Measurements from ENCODE around the gene COL23A1. TPM values are rescaled to one million over a fixed set of nuclear protein-coding genes. Genes with fewer than 3 reads are reported as not detected.
A peak's percentile ranks its signal among the peaks of the same experiment; 100 is the strongest.

COL23A1 gene
- total RNA-seq, 1 experiment from 2014 or later: not detected

DNA sequence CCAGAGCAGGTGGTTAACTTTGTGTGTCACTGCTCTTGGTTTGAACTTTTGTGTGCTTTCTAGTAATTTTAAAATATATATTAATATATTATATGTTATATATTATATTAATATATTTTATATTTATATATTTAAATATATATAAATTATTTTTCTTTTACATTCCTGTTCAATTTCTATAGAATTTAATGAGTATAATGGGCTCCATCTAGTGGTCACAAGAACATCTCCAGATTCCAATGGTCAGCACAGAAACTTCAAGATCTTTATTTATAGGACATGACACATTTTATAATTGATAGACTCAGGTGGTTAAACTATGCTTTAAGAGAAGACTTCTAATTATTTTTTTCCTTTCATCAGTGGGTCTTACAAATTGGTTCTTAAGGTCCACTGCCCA lies 39.1 kb downstream of the COL23A1 start:
- Histone ChIP-seq H3K36me3 (ENCODE audit: insufficient read depth, low read length, poor library complexity, severe bottlenecking) (no peaks in the 10 kb centered on the region), H3K27ac (ENCODE audit: low read depth, low read length, poor library complexity, severe bottlenecking) (no peak overlapping the region), H3K9me3 (ENCODE audit: low read depth, low read length, poor library complexity, severe bottlenecking) (no peaks in the 10 kb centered on the region), H3K4me1 (ENCODE audit: insufficient read depth, low read length, poor library complexity, severe bottlenecking) (no peaks in the 10 kb centered on the region), H3K4me3 (ENCODE audit: low read depth, low read length, poor library complexity, severe bottlenecking) (no peak overlapping the region), H3K27me3 (replicated peaks; ENCODE audit: insufficient read depth, low read depth, low read length, poor library complexity) (no peaks in the 10 kb centered on the region)
- BruUV-seq (replicated peaks): no TSS peak
- CTCF ChIA-PET: no interaction called here
- peak; percentile 8 for DNase-seq (ENCODE audit: low spot score)
- TF ChIP-seq EZH2 (IDR thresholded peaks at IDR 0.05; ENCODE audit: borderline replicate concordance, low read depth, low read length, poor library complexity, severe bottlenecking): no peak
- TF ChIP-seq, protein P1, sequence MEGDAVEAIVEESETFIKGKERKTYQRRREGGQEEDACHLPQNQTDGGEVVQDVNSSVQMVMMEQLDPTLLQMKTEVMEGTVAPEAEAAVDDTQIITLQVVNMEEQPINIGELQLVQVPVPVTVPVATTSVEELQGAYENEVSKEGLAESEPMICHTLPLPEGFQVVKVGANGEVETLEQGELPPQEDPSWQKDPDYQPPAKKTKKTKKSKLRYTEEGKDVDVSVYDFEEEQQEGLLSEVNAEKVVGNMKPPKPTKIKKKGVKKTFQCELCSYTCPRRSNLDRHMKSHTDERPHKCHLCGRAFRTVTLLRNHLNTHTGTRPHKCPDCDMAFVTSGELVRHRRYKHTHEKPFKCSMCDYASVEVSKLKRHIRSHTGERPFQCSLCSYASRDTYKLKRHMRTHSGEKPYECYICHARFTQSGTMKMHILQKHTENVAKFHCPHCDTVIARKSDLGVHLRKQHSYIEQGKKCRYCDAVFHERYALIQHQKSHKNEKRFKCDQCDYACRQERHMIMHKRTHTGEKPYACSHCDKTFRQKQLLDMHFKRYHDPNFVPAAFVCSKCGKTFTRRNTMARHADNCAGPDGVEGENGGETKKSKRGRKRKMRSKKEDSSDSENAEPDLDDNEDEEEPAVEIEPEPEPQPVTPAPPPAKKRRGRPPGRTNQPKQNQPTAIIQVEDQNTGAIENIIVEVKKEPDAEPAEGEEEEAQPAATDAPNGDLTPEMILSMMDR (conservative IDR thresholded peaks at IDR 0.05; ENCODE audit: low read depth, low read length): peak; percentile 52; the same call in 1 of the 2 replicates
- POLR2A ChIA-PET (ENCODE audit: low non-redundant PET): no interaction called here
- intact Hi-C loops (cut with micrococcal nuclease; ENCODE audit: unreplicated experiment): loop anchor here (1.0 to 2.0 kb wide), 2 partner anchors 266 to 271 kb away; no protein-coding TSS in a partner anchor

DNA sequence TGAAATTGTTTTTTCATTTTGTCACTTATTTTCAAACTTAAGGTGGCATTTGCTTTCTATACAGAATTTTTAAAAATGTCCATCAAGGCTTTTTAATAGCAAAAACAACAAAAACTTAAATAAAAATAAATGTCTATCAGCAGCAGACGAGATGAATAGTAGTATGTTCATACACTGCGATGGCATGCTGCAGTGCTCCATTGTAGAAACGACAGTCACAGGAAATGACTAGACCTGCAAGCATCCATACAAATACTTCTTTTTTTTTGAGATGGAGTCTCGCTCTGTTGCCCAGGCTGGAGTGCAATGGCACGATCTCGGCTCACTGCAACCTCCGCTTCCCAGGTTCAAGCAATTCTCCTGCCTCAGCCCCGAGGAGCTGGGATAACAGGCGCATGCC lies 41.4 kb downstream of the COL23A1 start:
- Histone ChIP-seq H3K27me3 (replicated peaks; ENCODE audit: insufficient read depth, low read depth, low read length, poor library complexity) (no peaks in the 10 kb centered on the region), H3K4me3 (ENCODE audit: low read depth, low read length, poor library complexity, severe bottlenecking) (no peak overlapping the region), H3K9me3 (ENCODE audit: low read depth, low read length, poor library complexity, severe bottlenecking) (no peaks in the 10 kb centered on the region), H3K27ac (ENCODE audit: low read depth, low read length, poor library complexity, severe bottlenecking) (no peak overlapping the region), H3K36me3 (ENCODE audit: insufficient read depth, low read length, poor library complexity, severe bottlenecking) (no peaks in the 10 kb centered on the region), H3K4me1 (ENCODE audit: insufficient read depth, low read length, poor library complexity, severe bottlenecking) (no peaks in the 10 kb centered on the region)
- DNase-seq (ENCODE audit: low spot score): no peak
- intact Hi-C loops (cut with micrococcal nuclease; ENCODE audit: unreplicated experiment): no loop called here
- ChIA-PET POLR2A (ENCODE audit: low non-redundant PET) (interaction anchor here (0.6 kb wide), 1 partner anchor 347 kb away, joined by 5 read pairs; no protein-coding TSS in a partner anchor), CTCF (interaction anchor here (0.6 kb wide), 1 partner anchor 858 kb away, joined by 3 read pairs; no protein-coding TSS in a partner anchor)
- TF ChIP-seq EZH2 (IDR thresholded peaks at IDR 0.05; ENCODE audit: borderline replicate concordance, low read depth, low read length, poor library complexity, severe bottlenecking): no peak
- TF ChIP-seq, protein P1 (conservative IDR thresholded peaks at IDR 0.05; ENCODE audit: low read depth, low read length): no peak
- BruUV-seq (replicated peaks): no TSS peak

DNA sequence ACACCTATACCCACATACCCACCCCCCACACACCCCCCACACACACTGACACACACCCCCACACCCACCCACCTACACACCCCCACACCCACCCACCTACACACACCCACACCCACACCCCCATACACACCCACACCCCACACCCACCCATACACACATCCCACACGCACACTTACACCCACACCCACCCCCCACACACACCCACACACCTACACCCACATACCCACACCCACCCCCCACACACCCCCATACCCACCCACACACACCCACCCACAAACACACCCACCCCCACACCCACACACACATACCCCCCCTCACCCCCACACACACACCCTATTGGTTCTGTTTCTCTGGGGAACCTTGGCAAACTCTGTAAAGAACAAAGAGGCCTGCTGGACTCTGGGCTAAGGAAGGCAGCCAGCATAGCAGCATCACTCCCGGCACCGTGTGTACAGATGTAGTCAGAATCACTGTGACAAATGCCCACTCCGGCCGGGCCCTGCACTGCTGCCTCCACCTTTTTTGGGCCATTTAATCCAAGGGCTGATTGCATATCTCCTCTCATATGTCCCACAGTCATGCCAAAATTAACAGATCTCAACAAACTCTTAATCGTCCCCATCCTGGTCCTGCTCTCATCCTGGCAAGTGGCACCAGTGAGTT lies 42.3 kb downstream of the COL23A1 start:
- Histone ChIP-seq H3K4me1 (ENCODE audit: insufficient read depth, low read length, poor library complexity, severe bottlenecking) (no peaks in the 10 kb centered on the region), H3K9me3 (ENCODE audit: low read depth, low read length, poor library complexity, severe bottlenecking) (no peaks in the 10 kb centered on the region), H3K27me3 (replicated peaks; ENCODE audit: insufficient read depth, low read depth, low read length, poor library complexity) (no peaks in the 10 kb centered on the region), H3K4me3 (ENCODE audit: low read depth, low read length, poor library complexity, severe bottlenecking) (no peak overlapping the region), H3K27ac (ENCODE audit: low read depth, low read length, poor library complexity, severe bottlenecking) (no peak overlapping the region), H3K36me3 (ENCODE audit: insufficient read depth, low read length, poor library complexity, severe bottlenecking) (no peaks in the 10 kb centered on the region)
- intact Hi-C loops (cut with micrococcal nuclease; ENCODE audit: unreplicated experiment): no loop called here
- BruUV-seq (replicated peaks): no TSS peak
- CTCF ChIA-PET: no interaction called here
- POLR2A ChIA-PET (ENCODE audit: low non-redundant PET): no interaction called here
- TF ChIP-seq EZH2 (IDR thresholded peaks at IDR 0.05; ENCODE audit: borderline replicate concordance, low read depth, low read length, poor library complexity, severe bottlenecking): no peak
- TF ChIP-seq, protein P1 (conservative IDR thresholded peaks at IDR 0.05; ENCODE audit: low read depth, low read length): no peak
- no peak for DNase-seq (ENCODE audit: low spot score)
